K562 (cell line): Measurements from ENCODE around the gene CDC14A. TPM values are rescaled to one million over a fixed set of nuclear protein-coding genes. Genes with fewer than 3 reads are reported as not detected.

Experiments used
- ADNP ChIP-seq: fragments of 200-800 bp; sonication (Bioruptor generic); IDR thresholded peaks from 2 replicates; pipeline ENCODE4 v1.6.1; 2016; ENCODE audit warnings: missing genetic modification characterization, missing compliant biosample characterization
- ARID3A ChIP-seq: IDR thresholded peaks from 2 replicates; pipeline ENCODE4 v1.6.1; 2012; ENCODE audit warnings: low read depth, low read length, improper control_type of control experiment, borderline replicate concordance
- BRF2 ChIP-seq: IDR thresholded peaks from 3 replicates; pipeline ENCODE4 v1.6.1; 2011; ENCODE audit warnings: borderline replicate concordance, mild to moderate bottlenecking; ENCODE audit not compliant: insufficient read length, insufficient read depth
- FOXJ2 ChIP-seq: fragments of 200-800 bp; sonication (Bioruptor generic); IDR thresholded peaks from 2 replicates; pipeline ENCODE4 v1.6.1; 2016; ENCODE audit warnings: missing genetic modification characterization, missing compliant biosample characterization
- FOXO4 ChIP-seq: fragments of 450-650 bp; formaldehyde crosslinking; IDR thresholded peaks from 2 replicates; pipeline ENCODE4 v1.4.0; 2020; ENCODE audit warnings: mild to moderate bottlenecking, moderate library complexity
- HMGXB4 ChIP-seq: sonication (generic); formaldehyde crosslinking; IDR thresholded peaks from 2 replicates; pipeline ENCODE4 v1.8.1; 2023; ENCODE audit warnings: mild to moderate bottlenecking, missing genetic modification reagents
- IFI16 ChIP-seq: fragments of 250-450 bp; sonication (Bioruptor Pico); IDR thresholded peaks from 2 replicates; pipeline ENCODE4 v2.1.2; 2022; ENCODE audit warnings: mild to moderate bottlenecking, inconsistent platforms
- LARP7 ChIP-seq: fragments of 450-650 bp; IDR thresholded peaks from 2 replicates; pipeline ENCODE4 v1.6.1; 2016
- RBM15 ChIP-seq: fragments of 200-400 bp; formaldehyde crosslinking; IDR thresholded peaks from 2 replicates; pipeline ENCODE4 v1.6.1; 2018; ENCODE audit warnings: mild to moderate bottlenecking, low read length, moderate library complexity; ENCODE audit not compliant: insufficient read depth
- SIN3A ChIP-seq, 2 experiments: fragments of 150-350 bp in 1 of 2; IDR thresholded peaks; 2 replicates each; pipeline ENCODE4 v1.6.1; 2011 to 2016; ENCODE audit warnings: borderline replicate concordance in 2 of 2, low read depth in 2 of 2, low read length in 2 of 2, mild to moderate bottlenecking in 2 of 2, moderate library complexity in 2 of 2; ENCODE audit not compliant: control insufficient read depth in 1 of 2
- SUPT5H ChIP-seq: fragments of 450-650 bp; IDR thresholded peaks from 2 replicates; pipeline ENCODE4 v1.6.1; 2016
- TBL1XR1 ChIP-seq, 2 experiments: IDR thresholded peaks; 2 replicates each; pipeline ENCODE4 v1.6.1; 2012; ENCODE audit warnings: improper control_type of control experiment in 2 of 2, low read length in 2 of 2, mild to moderate bottlenecking in 1 of 2
- WHSC1 ChIP-seq: IDR thresholded peaks from one replicate; pipeline ENCODE4 v1.6.1; 2012; ENCODE audit warnings: low read length, control low read depth, inconsistent platforms
- YY1 ChIP-seq, 3 experiments: IDR thresholded peaks; 2 replicates each; pipeline ENCODE4 v1.6.1; 2011; ENCODE audit warnings: low read length in 2 of 3, mild to moderate bottlenecking in 2 of 3, moderate library complexity in 2 of 3, borderline replicate concordance in 1 of 3, control low read depth in 1 of 3, low read depth in 1 of 3; ENCODE audit not compliant: insufficient read depth in 3 of 3, insufficient replicate concordance in 2 of 3, control insufficient read depth in 1 of 3, insufficient read length in 1 of 3; ENCODE audit errors: extremely low read depth in 1 of 3
- ZNF766 ChIP-seq: fragments of 200-800 bp; sonication (Bioruptor generic); conservative IDR thresholded peaks from 2 replicates; pipeline ENCODE4 v1.6.1; 2016; ENCODE audit warnings: missing genetic modification characterization, missing compliant biosample characterization
- polyA plus RNA-seq, 8 experiments: library from polyadenylated mRNA; depleted of rRNA in 4 of 8; stranded (reverse) in 5 of 8; unstranded in 3 of 8; fragments of >200 nt; fragmentation: Nextera tagmentation in 2 of 8; fragmentation: Illumina TruSeq in 1 of 8; extraction: Ambion mirVana in 2 of 8; extraction: Trizol in 1 of 8; gene quantifications; 2 replicates each; pipeline versions ENCODE4 v1.2.1 to v1.2.3, GENCODE V29; 2011 to 2014; ENCODE audit warnings: inconsistent platforms in 1 of 8, missing spikeins in 1 of 8
- total RNA-seq, 7 experiments: library from RNA; depleted of rRNA in 6 of 7; stranded (reverse); fragments of >200 nt in 6 of 7; fragmentation: Illumina TruSeq in 2 of 7; extraction: Trizol in 2 of 7; gene quantifications; 2 replicates each; pipeline versions ENCODE4 v1.2.1 to v1.2.3, GENCODE V29; 2011 to 2021; ENCODE audit warnings: low replicate concordance in 1 of 7

Gene CDC14A
- total and polyA plus RNA-seq, 9 of the 15 experiments (the other 6 are each of a cell fraction or from before 2014, with no cell fraction given): 17.0 to 74.3 (median 33.4) TPM

- no peak for TF ChIP-seq ADNP (tag)
- no peak for TF ChIP-seq YY1 (IDR thresholded peaks at IDR 0.05; ENCODE audit: borderline replicate concordance in 1 of 3, control insufficient read depth in 1 of 3, extremely low read depth in 1 of 3, insufficient read depth in 3 of 3, insufficient read length in 1 of 3, insufficient replicate concordance in 2 of 3, low read depth in 1 of 3, low read length in 2 of 3)
- TF ChIP-seq FOXO4 (CRISPR knock-in tag): no peak
- TF ChIP-seq LARP7: no peak
- TF ChIP-seq HMGXB4 (CRISPR knock-in tag): no peak
- TF ChIP-seq RBM15: no peak
- no peak for TF ChIP-seq ZNF766 (CRISPR knock-in tag)
- TF ChIP-seq ARID3A: no peak
- peak in 1 of 2 experiments; percentile 1; a peak in 1 of 4 replicates for TF ChIP-seq SIN3A (IDR thresholded peaks at IDR 0.05; ENCODE audit: borderline replicate concordance in 2 of 2, control insufficient read depth in 1 of 2, low read depth in 2 of 2, low read length in 2 of 2)
- no peak for TF ChIP-seq BRF2
- TF ChIP-seq TBL1XR1 (IDR thresholded peaks at IDR 0.05; ENCODE audit: low read length in 2 of 2): no peak
- TF ChIP-seq IFI16 (CRISPR knock-in tag): no peak
- no peak for TF ChIP-seq FOXJ2
- no peak for TF ChIP-seq WHSC1
- TF ChIP-seq SUPT5H: no peak
These were observed 930 bp downstream of the CDC14A start (continued) for GRCh38 chr1:100353071-100353801.
